Mesenchymal stem cell (in vitro differentiated cells and primary cell): Measurements from ENCODE around the gene DMRT2. TPM values are rescaled to one million over a fixed set of nuclear protein-coding genes. Genes with fewer than 3 reads are reported as not detected.

Experiments used
- DNase-seq: peaks from one replicate; pipeline ENCODE4 v3.0.0-alpha.2; 2013
- H2AFZ ChIP-seq: one replicate; pipeline ENCODE4 v1.6.1; 2013; ENCODE audit warnings: low read depth, mild to moderate bottlenecking, control low read depth, inconsistent platforms, low read length, moderate library complexity
- H2AK5ac ChIP-seq: 2 replicates; pipeline ENCODE4 v1.6.1; 2013; ENCODE audit warnings: low read length, moderate library complexity, mild to moderate bottlenecking, inconsistent platforms; ENCODE audit not compliant: severe bottlenecking
- H2BK120ac ChIP-seq: one replicate; pipeline ENCODE4 v1.6.1; 2013; ENCODE audit warnings: low read depth, mild to moderate bottlenecking, inconsistent platforms, low read length, moderate library complexity
- H2BK12ac ChIP-seq, 2 experiments: one replicate each; pipeline ENCODE4 v1.6.1; 2013; ENCODE audit warnings: inconsistent platforms in 2 of 2, low read length in 2 of 2, mild to moderate bottlenecking in 2 of 2, moderate library complexity in 2 of 2, control low read depth in 1 of 2
- H2BK15ac ChIP-seq: one replicate; pipeline ENCODE4 v1.6.1; 2013; ENCODE audit warnings: mild to moderate bottlenecking, low read depth, inconsistent platforms; ENCODE audit not compliant: poor library complexity, severe bottlenecking
- H2BK5ac ChIP-seq: 2 replicates; pipeline ENCODE4 v1.6.1; 2013; ENCODE audit warnings: low read depth, mild to moderate bottlenecking, low read length, control low read depth, inconsistent platforms; ENCODE audit not compliant: poor library complexity, severe bottlenecking
- H3K14ac ChIP-seq, 2 experiments: one replicate each; pipeline ENCODE4 v1.6.1; 2013; ENCODE audit warnings: inconsistent platforms in 2 of 2, low read length in 2 of 2, control low read depth in 1 of 2, mild to moderate bottlenecking in 1 of 2, moderate library complexity in 1 of 2
- H3K18ac ChIP-seq, 2 experiments: one replicate each; pipeline ENCODE4 v1.6.1; 2013; ENCODE audit warnings: inconsistent platforms in 2 of 2, low read length in 2 of 2, control low read depth in 1 of 2, low read depth in 1 of 2, mild to moderate bottlenecking in 1 of 2
- H3K23ac ChIP-seq, 2 experiments: one replicate each; pipeline ENCODE4 v1.6.1; 2013; ENCODE audit warnings: inconsistent platforms in 2 of 2, low read length in 2 of 2, mild to moderate bottlenecking in 2 of 2, moderate library complexity in 2 of 2, control low read depth in 1 of 2
- H3K27ac ChIP-seq: 2 replicates; pipeline ENCODE4 v1.5.1; 2013; ENCODE audit warnings: mild to moderate bottlenecking, moderate library complexity, low read length, control low read depth, inconsistent platforms; ENCODE audit not compliant: poor library complexity, severe bottlenecking
- H3K27me3 ChIP-seq, 2 experiments: 2 replicates each; pipeline versions ENCODE4 v1.6.1 to v1.7.0; 2013; ENCODE audit warnings: low read length in 2 of 2, mild to moderate bottlenecking in 2 of 2, moderate library complexity in 2 of 2, control low read depth in 1 of 2, inconsistent platforms in 1 of 2; ENCODE audit not compliant: control insufficient read depth in 1 of 2, insufficient read depth in 1 of 2
- H3K36me3 ChIP-seq, 2 experiments: 2 replicates each; pipeline versions ENCODE4 v1.6.1 to v1.7.0; 2013; ENCODE audit warnings: low read length in 2 of 2, control low read depth in 1 of 2, inconsistent platforms in 1 of 2, low read depth in 1 of 2, mild to moderate bottlenecking in 1 of 2; ENCODE audit not compliant: insufficient read depth in 2 of 2, control insufficient read depth in 1 of 2
- H3K4ac ChIP-seq, 2 experiments: one replicate each; pipeline ENCODE4 v1.6.1; 2013; ENCODE audit warnings: inconsistent platforms in 2 of 2, low read length in 2 of 2, mild to moderate bottlenecking in 2 of 2, moderate library complexity in 2 of 2, control low read depth in 1 of 2, low read depth in 1 of 2
- H3K4me1 ChIP-seq: 2 replicates; pipeline ENCODE4 v1.6.1; 2013; ENCODE audit warnings: low read depth, low read length, control low read depth; ENCODE audit not compliant: control insufficient read depth, insufficient read depth
- H3K4me2 ChIP-seq: 2 replicates; pipeline ENCODE4 v1.6.1; 2013; ENCODE audit warnings: low read length, mild to moderate bottlenecking, inconsistent platforms; ENCODE audit not compliant: poor library complexity, severe bottlenecking
- H3K4me3 ChIP-seq, 2 experiments: 2 replicates each; pipeline versions ENCODE4 v1.5.1 to v1.7.0; 2013; ENCODE audit warnings: low read length in 2 of 2, mild to moderate bottlenecking in 2 of 2, control low read depth in 1 of 2, low read depth in 1 of 2; ENCODE audit not compliant: insufficient read depth in 1 of 2
- H3K79me1 ChIP-seq: replicated peaks from 2 replicates; pipeline ENCODE4 v1.6.1; 2013; ENCODE audit warnings: mild to moderate bottlenecking, control low read depth, low read length, inconsistent platforms; ENCODE audit not compliant: poor library complexity, severe bottlenecking
- H3K9ac ChIP-seq: 2 replicates; pipeline ENCODE4 v1.7.0; 2013; ENCODE audit warnings: mild to moderate bottlenecking, low read length, moderate library complexity
- H3K9me3 ChIP-seq: 2 replicates; pipeline ENCODE4 v1.7.0; 2013; ENCODE audit warnings: mild to moderate bottlenecking, low read length; ENCODE audit not compliant: control insufficient read depth
- H4K8ac ChIP-seq: one replicate; pipeline ENCODE4 v1.6.1; 2013; ENCODE audit warnings: inconsistent platforms, mild to moderate bottlenecking, low read length, moderate library complexity
- H4K91ac ChIP-seq: one replicate; pipeline ENCODE4 v1.6.1; 2013; ENCODE audit warnings: mild to moderate bottlenecking, low read length, inconsistent platforms
- WGBS: methylation state at CpG from one replicate; pipeline ENCODE4 v1.1.7; 2013; ENCODE audit warnings: mixed read lengths; 5-methylcytosine and 5-hydroxymethylcytosine counted together
- small RNA-seq: library from polyadenylated mRNA; stranded (forward); fragments of <200 nt; extraction: miRNeasy Mini kit (QIAGEN cat#:217004); gene quantifications from one replicate; pipeline ENCODE3, GENCODE V24; 2013; ENCODE audit warnings: low read depth

The DMRT2 gene

GRCh38 chr9:1102642-1102970, 52.4 kb downstream of the DMRT2 start:
- H3K4me3 ChIP-seq = no peak overlapping the region
- H2AFZ ChIP-seq = no peak overlapping the region
- no peak overlapping the region for H3K4me2 ChIP-seq
- no peak overlapping the region for H2BK12ac ChIP-seq
- H2BK120ac ChIP-seq = no peak overlapping the region
- no peak overlapping the region for H2BK5ac ChIP-seq
- H4K91ac ChIP-seq = no peak overlapping the region
- no peak overlapping the region for H3K4ac ChIP-seq
- no peak for DNase-seq
- no peak overlapping the region for H3K9ac ChIP-seq
- H2AK5ac ChIP-seq = no peak overlapping the region
- no peak overlapping the region for H3K14ac ChIP-seq
- no peaks in the 10 kb centered on the region for H3K79me1 ChIP-seq
- H3K36me3 ChIP-seq = no peaks in the 10 kb centered on the region
- H4K8ac ChIP-seq = no peak overlapping the region
- H3K23ac ChIP-seq = no peak overlapping the region
- no peak overlapping the region for H2BK15ac ChIP-seq
- no peak overlapping the region for H3K27ac ChIP-seq
- no peak overlapping the region for H3K18ac ChIP-seq
- no peaks in the 10 kb centered on the region for H3K27me3 ChIP-seq
- no peaks in the 10 kb centered on the region for H3K4me1 ChIP-seq
- no CpG with 5 or more reads among the region's 2 CpGs for WGBS
- peaks cover 9% of the 10 kb centered on the region for H3K9me3 ChIP-seq

Small RNA genes within 50 kb of the gene (small RNA-seq; reads per million reads assigned to genes)
- not detected for gene RNU6-1073P
